HCT116 (cell line): ENCODE data around the gene SLX1A. TPM values are rescaled to one million over a fixed set of nuclear protein-coding genes. Genes with fewer than 3 reads are reported as not detected.
"Not testable (repeated sequence)": the region's sequence is repeated elsewhere in the genome, so short reads cannot be mapped to it uniquely, and the experiment has no call there.

Experiments used
- ATAC-seq: fragments of 200-7000 bp; cut with Tn5 transposase; 2 replicates; pipeline ENCODE4 v1.9.1; 2020; ENCODE audit warnings: mild to moderate bottlenecking, moderate library complexity
- BruUV-seq: library from RNA; stranded (reverse); fragments of 400-500 nt; replicated peaks from 2 replicates; lab custom pipeline; 2021; lab: Mats Ljungman, UMichigan
- CTCF ChIA-PET: fragments of 300-600 bp; sonication (Branson Sonifier 250); formaldehyde crosslinking; loops from one replicate; lab custom pipeline; 2021; ENCODE audit warnings: antibody characterized with exemption; lab: Charles Lee
- POLR2A ChIA-PET: fragments of 300-600, 350-600 bp; sonication (Branson Sonifier 250); formaldehyde crosslinking; loops from one replicate; lab custom pipeline; 2021; ENCODE audit warnings: antibody characterized with exemption; lab: Charles Lee
- RAD21 ChIA-PET, 2 experiments: fragments of 300-600 bp; sonication (Branson Sonifier 250); formaldehyde crosslinking; loops; one replicate each; lab custom pipeline; 2023; ENCODE audit warnings: low total read pairs in 2 of 2; ENCODE audit not compliant: uncharacterized antibody in 2 of 2, unreplicated experiment in 2 of 2, low non-redundant PET in 1 of 2; lab: Charles Lee
- DNase-seq: peaks from one replicate; pipeline ENCODE4 v3.0.0-alpha.2; 2010; ENCODE audit warnings: low read depth, low spot score
- H2AFZ ChIP-seq: fragments of 200-600 bp; shearing (Covaris generic), sonication (generic); 2 replicates; pipeline ENCODE4 v1.6.1; 2017; ENCODE audit warnings: low read depth, mixed run types, mixed read lengths, antibody characterized with exemption, low read length; ENCODE audit not compliant: poor library complexity, severe bottlenecking
- H3K27ac ChIP-seq: 2 replicates; pipeline ENCODE4 v1.5.1; 2012; ENCODE audit warnings: low read depth, low read length
- H3K27me3 ChIP-seq: fragments of 200-600 bp; sonication (generic); 2 replicates; pipeline ENCODE4 v1.6.1; 2016; ENCODE audit warnings: mixed run types, low read length, mixed read lengths; ENCODE audit not compliant: insufficient read depth
- H3K36me3 ChIP-seq, 2 experiments: fragments of 200-500 bp in 1 of 2; fragments of 200-600 bp in 1 of 2; sonication (Bioruptor generic) in 1 of 2; sonication (generic) in 1 of 2; 2 replicates each; pipeline versions ENCODE4 v1.5.1 to v1.6.1; 2014 to 2016; ENCODE audit warnings: low read length in 2 of 2, inconsistent platforms in 1 of 2, mixed read lengths in 1 of 2, mixed run types in 1 of 2; ENCODE audit not compliant: insufficient read depth in 2 of 2, control insufficient read depth in 1 of 2
- H3K4me1 ChIP-seq, 2 experiments: fragments of 200-600 bp in 1 of 2; sonication (generic) in 1 of 2; 2 replicates each; pipeline versions ENCODE4 v1.5.1 to v1.6.1; 2012 to 2017; ENCODE audit warnings: low read length in 2 of 2, inconsistent platforms in 1 of 2, mild to moderate bottlenecking in 1 of 2, mixed read lengths in 1 of 2, mixed run types in 1 of 2, moderate library complexity in 1 of 2; ENCODE audit not compliant: insufficient read depth in 2 of 2, control insufficient read depth in 1 of 2
- H3K4me2 ChIP-seq: fragments of 200-600 bp; sonication (generic); 2 replicates; pipeline ENCODE4 v1.6.1; 2017; ENCODE audit warnings: mixed run types, low read length, mixed read lengths
- H3K4me3 ChIP-seq, 2 experiments: fragments of 200-600 bp in 1 of 2; sonication (generic) in 1 of 2; replicated peaks in 1 of 2; 2 replicates each; pipeline ENCODE4 v1.5.1; 2011 to 2016; ENCODE audit warnings: low read length in 2 of 2, control low read depth in 1 of 2, low read depth in 1 of 2, mild to moderate bottlenecking in 1 of 2, mixed read lengths in 1 of 2, mixed run types in 1 of 2
- H3K79me2 ChIP-seq: fragments of 200-600 bp; sonication (generic); 2 replicates; pipeline ENCODE4 v1.6.1; 2017; ENCODE audit warnings: mild to moderate bottlenecking, mixed run types, low read length, moderate library complexity, mixed read lengths; ENCODE audit not compliant: insufficient read depth
- H3K9ac ChIP-seq: fragments of 200-600 bp; sonication (generic); 2 replicates; pipeline ENCODE4 v1.6.1; 2016; ENCODE audit warnings: low read length, mixed read lengths
- H3K9me2 ChIP-seq: fragments of 200-600 bp; sonication (generic), shearing (Covaris generic); 2 replicates; pipeline ENCODE4 v1.6.1; 2017; ENCODE audit warnings: mixed run types, mild to moderate bottlenecking, moderate library complexity; ENCODE audit not compliant: insufficient read depth
- H3K9me3 ChIP-seq, 2 experiments: fragments of 200-500 bp in 1 of 2; fragments of 200-600 bp in 1 of 2; sonication (Bioruptor generic) in 1 of 2; sonication (generic) in 1 of 2; 2 replicates each; pipeline ENCODE4 v1.6.1; 2014 to 2017; ENCODE audit warnings: low read length in 2 of 2, mixed read lengths in 2 of 2, inconsistent platforms in 1 of 2, low read depth in 1 of 2, mild to moderate bottlenecking in 1 of 2, mixed run types in 1 of 2, moderate library complexity in 1 of 2; ENCODE audit not compliant: control insufficient read depth in 1 of 2, insufficient read depth in 1 of 2
- H4K20me1 ChIP-seq: fragments of 200-600 bp; sonication (generic), shearing (Covaris generic); 2 replicates; pipeline ENCODE4 v1.6.1; 2017; ENCODE audit warnings: mixed run types, mild to moderate bottlenecking, moderate library complexity; ENCODE audit not compliant: insufficient read depth
- ELF1 ChIP-seq: IDR thresholded peaks from 2 replicates; pipeline ENCODE4 v1.6.1; 2012; ENCODE audit warnings: low read depth, borderline replicate concordance
- JUND ChIP-seq: IDR thresholded peaks from 2 replicates; pipeline ENCODE4 v1.6.1; 2012
- POLR2AphosphoS5 ChIP-seq: IDR thresholded peaks from 2 replicates; pipeline ENCODE4 v1.6.1; 2011; ENCODE audit warnings: mild to moderate bottlenecking, low read depth, low read length, moderate library complexity
- RAD21 ChIP-seq: IDR thresholded peaks from 2 replicates; pipeline ENCODE4 v1.6.1; 2012; ENCODE audit warnings: low read depth, mild to moderate bottlenecking
- intact Hi-C: fragments of 100-400 bp; cut with micrococcal nuclease; formaldehyde crosslinking; loops from 2 replicates; pipeline ENCODE4 v1.10.0; 2022
- total RNA-seq: library from RNA; stranded (reverse); gene quantifications from one replicate; pipeline ENCODE4 v1.2.1, GENCODE V29; 2021; ENCODE audit not compliant: unreplicated experiment
- TF ChIP-seq, protein P1 (sequence below): IDR thresholded peaks from 2 replicates; pipeline ENCODE4 v1.6.1; 2012

SLX1A gene
- total RNA-seq, 1 experiment from 2014 or later, result 48.3 TPM

DNA sequence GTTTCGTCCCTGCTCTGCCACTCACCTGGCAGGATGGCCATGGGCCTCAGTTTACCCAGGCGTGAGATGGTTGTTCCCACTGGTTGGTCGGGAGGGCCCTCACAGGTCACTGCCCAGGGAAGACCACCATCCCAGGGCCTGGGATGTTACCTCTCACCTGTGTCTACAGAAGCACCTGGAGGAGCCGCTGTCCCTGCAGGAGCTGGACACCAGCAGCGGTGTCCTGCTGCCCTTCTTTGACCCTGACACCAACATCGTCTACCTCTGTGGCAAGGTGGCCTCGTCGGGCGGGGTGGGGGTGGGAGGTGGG lies 6.2 kb upstream of the SLX1A start:
- Histone ChIP-seq H3K36me3 (no peaks in the 10 kb centered on the region), H3K4me3 (no peak overlapping the region), H3K27me3 (no peaks in the 10 kb centered on the region), H3K4me2 (peak overlapping the region; percentile 49), H3K9me2 (no peaks in the 10 kb centered on the region), H3K79me2 (no peaks in the 10 kb centered on the region), H4K20me1 (no peaks in the 10 kb centered on the region), H3K9me3 (no peaks in the 10 kb centered on the region), H2AFZ (no peak overlapping the region), H3K4me1 (peaks cover 4 to 16% of the 10 kb centered on the region in 2 experiments; a peak in 3 of 4 replicates), H3K27ac (no peak overlapping the region), H3K9ac (no peak overlapping the region)
- intact Hi-C loops, result no loop called here
- no TSS peak for BruUV-seq
- DNase-seq, result no peak
- RAD21 ChIA-PET, result no interaction called here
- POLR2A ChIA-PET, result no interaction called here
- CTCF ChIA-PET, result interaction anchor here (1.8 kb wide), 1 partner anchor 222 kb away, joined by 6 read pairs; no protein-coding TSS in a partner anchor
- ATAC-seq, result no peak
- TF ChIP-seq, protein P1, sequence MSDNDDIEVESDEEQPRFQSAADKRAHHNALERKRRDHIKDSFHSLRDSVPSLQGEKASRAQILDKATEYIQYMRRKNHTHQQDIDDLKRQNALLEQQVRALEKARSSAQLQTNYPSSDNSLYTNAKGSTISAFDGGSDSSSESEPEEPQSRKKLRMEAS, result no peak
- no peak for TF ChIP-seq RAD21
- TF ChIP-seq JUND, result no peak
- 0 out of 2 replicates have a peak, but pooled peaks have one; percentile 1 for TF ChIP-seq POLR2AphosphoS5

DNA sequence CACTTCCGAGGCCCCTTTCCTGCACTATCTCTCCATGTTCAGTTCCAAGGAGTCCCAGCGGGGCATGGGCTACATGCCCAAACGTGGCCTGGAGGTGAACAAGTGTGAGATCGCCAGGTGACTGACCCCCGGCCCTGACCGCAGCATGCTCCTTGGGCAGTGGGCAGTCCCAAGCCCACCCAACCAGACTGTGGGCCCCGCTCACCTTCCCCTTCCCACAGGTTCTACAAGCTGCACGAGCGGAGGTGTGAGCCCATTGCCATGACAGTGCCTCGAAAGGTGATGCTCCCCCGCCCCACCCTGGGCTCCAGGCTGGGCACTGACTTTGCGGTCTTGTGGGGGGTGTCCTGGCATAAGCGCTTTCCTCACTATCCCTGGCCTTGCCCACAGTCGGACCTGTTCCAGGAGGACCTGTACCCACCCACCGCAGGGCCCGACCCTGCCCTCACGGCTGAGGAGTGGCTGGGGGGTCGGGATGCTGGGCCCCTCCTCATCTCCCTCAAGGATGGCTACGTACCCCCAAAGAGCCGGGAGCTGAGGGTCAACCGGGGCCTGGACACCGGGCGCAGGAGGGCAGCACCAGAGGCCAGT lies 5.6 kb upstream of the SLX1A start:
- DNase-seq, result no peak
- no TSS peak for BruUV-seq
- no peak overlapping the region for H3K4me2 ChIP-seq
- H4K20me1 ChIP-seq, result no peaks in the 10 kb centered on the region
- H3K79me2 ChIP-seq, result no peaks in the 10 kb centered on the region
- no peak overlapping the region for H3K9ac ChIP-seq
- no peaks in the 10 kb centered on the region for H3K27me3 ChIP-seq
- ChIA-PET POLR2A (no interaction called here), CTCF (interaction anchor here (1.8 kb wide), 1 partner anchor 222 kb away, joined by 6 read pairs; no protein-coding TSS in a partner anchor), RAD21 (no interaction called here)
- H3K4me1 ChIP-seq, result peaks cover 0 to 12% of the 10 kb centered on the region in 2 experiments; a peak in 2 of 4 replicates
- H3K27ac ChIP-seq, result no peak overlapping the region; the same call in 1 of the 2 replicates
- no peak overlapping the region for H2AFZ ChIP-seq
- intact Hi-C loops, result no loop called here
- no peak overlapping the region for H3K4me3 ChIP-seq
- ATAC-seq, result no peak
- TF ChIP-seq ELF1, result no peak
- H3K9me2 ChIP-seq, result no peaks in the 10 kb centered on the region
- no peaks in the 10 kb centered on the region for H3K36me3 ChIP-seq
- no peaks in the 10 kb centered on the region for H3K9me3 ChIP-seq

DNA sequence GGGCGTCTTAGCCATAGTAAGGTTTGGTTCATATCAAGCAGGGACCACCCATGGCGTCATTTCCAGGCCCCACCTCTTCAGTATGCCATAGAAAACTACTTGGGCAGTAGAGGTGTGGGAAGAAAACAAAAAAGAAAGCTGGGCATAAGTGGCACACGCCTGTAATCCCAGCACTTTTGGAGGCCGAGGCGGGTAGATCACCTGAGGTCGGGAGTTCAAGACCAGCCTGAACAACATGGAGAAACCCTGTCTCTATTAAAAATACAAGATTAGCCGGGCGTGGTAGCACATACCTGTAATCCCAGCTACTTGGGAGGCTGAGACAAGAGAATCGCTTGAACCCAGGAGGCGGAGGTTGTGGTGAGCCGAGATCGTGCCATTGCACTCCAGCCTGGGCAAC lies 2.5 kb upstream of the SLX1A start:
- POLR2A ChIA-PET, result not testable (repeated sequence)

DNA sequence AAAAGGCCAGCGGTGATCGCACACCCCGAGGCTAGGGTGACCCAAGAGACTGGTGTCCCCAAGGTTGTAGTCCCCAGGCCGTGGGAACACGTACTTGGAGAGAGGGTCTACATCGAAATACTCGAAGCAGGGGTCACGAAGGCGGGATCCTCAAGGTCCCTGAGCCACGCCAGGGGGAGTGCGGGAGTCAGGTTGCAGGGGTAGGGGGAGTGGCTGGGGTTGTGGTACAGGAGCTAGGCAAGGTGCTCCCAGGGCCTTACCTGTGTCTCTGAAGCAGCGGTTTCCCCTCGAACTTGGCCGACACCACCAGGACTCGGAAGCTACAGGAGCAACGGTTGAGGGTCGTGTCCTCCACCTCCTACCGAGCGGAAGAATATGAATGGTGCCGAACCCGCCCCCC lies 577 bp upstream of the SLX1A start:
- CTCF ChIA-PET, H2AFZ ChIP-seq, intact Hi-C loops, H3K27me3 ChIP-seq, H3K27ac ChIP-seq, H3K4me3 ChIP-seq, H4K20me1 ChIP-seq, POLR2A ChIA-PET, H3K9ac ChIP-seq, H3K36me3 ChIP-seq, H3K9me3 ChIP-seq, DNase-seq, BruUV-seq, H3K79me2 ChIP-seq, RAD21 ChIA-PET, H3K4me2 ChIP-seq, H3K9me2 ChIP-seq, H3K4me1 ChIP-seq: not testable (repeated sequence)
- peak; percentile 56 for ATAC-seq

More for the DNA sequence above, 2.5 kb upstream of the SLX1A start:
- peaks cover 0 to 12% of the 10 kb centered on the region in 2 experiments; a peak in 2 of 4 replicates for H3K4me1 ChIP-seq
- CTCF ChIA-PET, H3K79me2 ChIP-seq, H2AFZ ChIP-seq, H3K4me2 ChIP-seq, H3K9me2 ChIP-seq, H3K9ac ChIP-seq, DNase-seq, BruUV-seq, ATAC-seq, H3K36me3 ChIP-seq, intact Hi-C loops, RAD21 ChIA-PET, H3K27me3 ChIP-seq, H3K4me3 ChIP-seq, H4K20me1 ChIP-seq, H3K27ac ChIP-seq, H3K9me3 ChIP-seq: not testable (repeated sequence)
